Measurements from ENCODE around the gene ATG9A.

GRCh38 chr2:219183151-219183772, 46.2 kb downstream of the ATG9A start:
- TF ChIP-seq CTCF (IDR thresholded peaks at IDR 0.05; ENCODE audit: poor library complexity) (no peak), EZH2 (IDR thresholded peaks at IDR 0.05; ENCODE audit: borderline replicate concordance) (no peak), EZH2phosphoT487 (IDR thresholded peaks at IDR 0.05; ENCODE audit: low read depth, severe bottlenecking, unreplicated experiment) (no peak)
